Measurements from ENCODE around the gene ARHGAP28.

The ARHGAP28 gene

GRCh38 chr18:6951336-6952090, 222.0 kb downstream of the ARHGAP28 start:
- DNase-seq (ENCODE audit: extremely low read depth in 1 of 2, low read depth in 1 of 2) = no peak

- DNase-seq (ENCODE audit: extremely low read depth in 1 of 2, low read depth in 1 of 2) = no peak
Observed at GRCh38 chr18:6954501-6954900, 225.0 kb downstream of the ARHGAP28 start.

- no peak for DNase-seq (ENCODE audit: extremely low read depth in 1 of 2, low read depth in 1 of 2)
Observed at GRCh38 chr18:6955304-6955703, 225.8 kb downstream of the ARHGAP28 start.

- DNase-seq (ENCODE audit: extremely low read depth in 1 of 2, low read depth in 1 of 2) = no peak
Observed at GRCh38 chr18:6956495-6956894, 227.0 kb downstream of the ARHGAP28 start.

GRCh38 chr18:6956999-6957398, 227.5 kb downstream of the ARHGAP28 start:
- DNase-seq (ENCODE audit: extremely low read depth in 1 of 2, low read depth in 1 of 2) = no peak

- DNase-seq (ENCODE audit: extremely low read depth in 1 of 2, low read depth in 1 of 2) = no peak
Observed at GRCh38 chr18:6959110-6959509, 229.6 kb downstream of the ARHGAP28 start.

- DNase-seq (ENCODE audit: extremely low read depth in 1 of 2, low read depth in 1 of 2) = no peak
Observed at GRCh38 chr18:6960124-6960523, 230.6 kb downstream of the ARHGAP28 start.

- no peak for DNase-seq (ENCODE audit: extremely low read depth in 1 of 2, low read depth in 1 of 2)
Observed at GRCh38 chr18:6960656-6961055, 231.1 kb downstream of the ARHGAP28 start.

GRCh38 chr18:6961331-6961730, 231.8 kb downstream of the ARHGAP28 start:
- no peak for DNase-seq (ENCODE audit: extremely low read depth in 1 of 2, low read depth in 1 of 2)

- no peak for DNase-seq (ENCODE audit: extremely low read depth in 1 of 2, low read depth in 1 of 2)
Observed at GRCh38 chr18:6962571-6963451, 233.3 kb downstream of the ARHGAP28 start.

- DNase-seq (ENCODE audit: extremely low read depth in 1 of 2, low read depth in 1 of 2) = no peak
Observed at GRCh38 chr18:6963452-6964097, 234.1 kb downstream of the ARHGAP28 start.
